Esophagus squamous epithelium (tissue), 5 donors: ENCODE data around the gene PDK2. TPM values are rescaled to one million over a fixed set of nuclear protein-coding genes. Genes with fewer than 3 reads are reported as not detected.

Experiments
- DNase-seq: peaks from one replicate; lab custom pipeline; 2025; lab: John Stamatoyannopoulos, UW
- H3K27ac ChIP-seq, 4 donors: fragments of 200-600 bp; sonication (generic); one replicate each; pipeline ENCODE4 v1.5.1; 2016 to 2019; ENCODE audit warnings: mild to moderate bottlenecking in 1 of 4
- H3K27me3 ChIP-seq, 4 donors: fragments of 200-600 bp; sonication (generic); 1 replicate in 3 of 4; 2 replicates in 1 of 4; pipeline versions ENCODE4 v1.5.1 to v1.6.0; 2017 to 2021; ENCODE audit warnings: antibody characterized with exemption in 1 of 4
- H3K36me3 ChIP-seq, 3 donors: fragments of 200-600 bp; sonication (generic); one replicate each; pipeline ENCODE4 v1.5.1; 2016 to 2019
- H3K4me1 ChIP-seq, 3 donors: fragments of 200-600 bp; sonication (generic); one replicate each; pipeline ENCODE4 v1.5.1; 2017 to 2019
- H3K4me3 ChIP-seq, 4 donors: fragments of 200-600 bp; sonication (generic); 1 replicate in 3 of 4; 2 replicates in 1 of 4; pipeline ENCODE4 v1.5.1; 2016 to 2019; ENCODE audit warnings: mild to moderate bottlenecking in 2 of 4, moderate library complexity in 1 of 4
- H3K9me3 ChIP-seq, 3 donors: fragments of 200-600 bp; sonication (generic); one replicate each; pipeline ENCODE4 v1.5.1; 2016 to 2019
- POLR2A ChIP-seq, 4 donors: fragments of 450-650 bp; IDR thresholded peaks; one replicate each; pipeline ENCODE4 v1.6.1; 2017; ENCODE audit warnings: antibody characterized with exemption in 4 of 4, mild to moderate bottlenecking in 4 of 4, moderate library complexity in 3 of 4
- WGBS, 2 donors: methylation state at CpG; one replicate each; pipeline ENCODE4 v1.1.5; 2018; 5-methylcytosine and 5-hydroxymethylcytosine counted together
- intact Hi-C: fragments of 100-400 bp; cut with DNase I; formaldehyde crosslinking; loops from one replicate; pipeline ENCODE4 v1.15.0; 2022
- total RNA-seq, 4 donors: library from RNA; depleted of rRNA; stranded (reverse); fragments of >200 nt; gene quantifications; one replicate each; pipeline ENCODE4 v1.1.0, GENCODE V29; 2016
- TF ChIP-seq, protein P1 (sequence below), 6 experiments: fragments of 450-650 bp in 4 of 6; fragments of 200-600 bp in 2 of 6; sonication (generic) in 2 of 6; IDR thresholded peaks; one replicate each; pipeline ENCODE4 v1.5.1; 2016 to 2019; ENCODE audit warnings: antibody characterized with exemption in 6 of 6, mild to moderate bottlenecking in 4 of 6, moderate library complexity in 4 of 6
- donor health status: DM: yes; HTN: yes; CAD: no.

The PDK2 gene
- total RNA-seq, 4 donors from 2014 or later: 5.2 to 20.2 (median 12.8) TPM

GRCh38 chr17:50096092-50096491 is 941 bp downstream of the PDK2 start:
- Histone ChIP-seq H3K27me3 (no peaks in the 10 kb centered on the region), H3K36me3 (peaks cover 0 to 45% (median 0%) of the 10 kb centered on the region in 3 donors), H3K4me1 (peaks cover 19 to 51% (median 28%) of the 10 kb centered on the region in 3 donors), H3K4me3 (peak overlapping the region; percentile 57 to 98 (median 79)), H3K27ac (peak overlapping the region; percentile 80 to 94 (median 88)), H3K9me3 (no peaks in the 10 kb centered on the region)
- TF ChIP-seq, protein P1, sequence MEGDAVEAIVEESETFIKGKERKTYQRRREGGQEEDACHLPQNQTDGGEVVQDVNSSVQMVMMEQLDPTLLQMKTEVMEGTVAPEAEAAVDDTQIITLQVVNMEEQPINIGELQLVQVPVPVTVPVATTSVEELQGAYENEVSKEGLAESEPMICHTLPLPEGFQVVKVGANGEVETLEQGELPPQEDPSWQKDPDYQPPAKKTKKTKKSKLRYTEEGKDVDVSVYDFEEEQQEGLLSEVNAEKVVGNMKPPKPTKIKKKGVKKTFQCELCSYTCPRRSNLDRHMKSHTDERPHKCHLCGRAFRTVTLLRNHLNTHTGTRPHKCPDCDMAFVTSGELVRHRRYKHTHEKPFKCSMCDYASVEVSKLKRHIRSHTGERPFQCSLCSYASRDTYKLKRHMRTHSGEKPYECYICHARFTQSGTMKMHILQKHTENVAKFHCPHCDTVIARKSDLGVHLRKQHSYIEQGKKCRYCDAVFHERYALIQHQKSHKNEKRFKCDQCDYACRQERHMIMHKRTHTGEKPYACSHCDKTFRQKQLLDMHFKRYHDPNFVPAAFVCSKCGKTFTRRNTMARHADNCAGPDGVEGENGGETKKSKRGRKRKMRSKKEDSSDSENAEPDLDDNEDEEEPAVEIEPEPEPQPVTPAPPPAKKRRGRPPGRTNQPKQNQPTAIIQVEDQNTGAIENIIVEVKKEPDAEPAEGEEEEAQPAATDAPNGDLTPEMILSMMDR (IDR thresholded peaks at IDR 0.05): no peak
- TF ChIP-seq POLR2A (IDR thresholded peaks at IDR 0.05): no peak
- intact Hi-C loops: no loop called here
- DNase-seq: no peak
- 27% methylated on average over 6 of the region's 6 CpGs; no CpG with 5 or more reads in 1 of the 2 donors for WGBS, 2 donors

- peak overlapping the region in 2 of 4 donors; percentile 92 to 98 for H3K4me3 ChIP-seq
- intact Hi-C loops: no loop called here
- H3K36me3 ChIP-seq: peaks cover 0 to 45% (median 0%) of the 10 kb centered on the region in 3 donors
- no peaks in the 10 kb centered on the region for H3K27me3 ChIP-seq
- H3K27ac ChIP-seq: peak overlapping the region; percentile 7 to 94 (median 82)
- TF ChIP-seq POLR2A (IDR thresholded peaks at IDR 0.05): no peak
- TF ChIP-seq, protein P1 (IDR thresholded peaks at IDR 0.05): no peak
- WGBS, 2 donors: 77 to 80% methylated on average over 2 to 3 of the region's 3 CpGs
- H3K4me1 ChIP-seq: peaks cover 26 to 57% (median 35%) of the 10 kb centered on the region in 3 donors
- no peak for DNase-seq
- no peaks in the 10 kb centered on the region for H3K9me3 ChIP-seq
Measured at GRCh38 chr17:50096758-50097157, 1.6 kb downstream of the PDK2 start.

DNA sequence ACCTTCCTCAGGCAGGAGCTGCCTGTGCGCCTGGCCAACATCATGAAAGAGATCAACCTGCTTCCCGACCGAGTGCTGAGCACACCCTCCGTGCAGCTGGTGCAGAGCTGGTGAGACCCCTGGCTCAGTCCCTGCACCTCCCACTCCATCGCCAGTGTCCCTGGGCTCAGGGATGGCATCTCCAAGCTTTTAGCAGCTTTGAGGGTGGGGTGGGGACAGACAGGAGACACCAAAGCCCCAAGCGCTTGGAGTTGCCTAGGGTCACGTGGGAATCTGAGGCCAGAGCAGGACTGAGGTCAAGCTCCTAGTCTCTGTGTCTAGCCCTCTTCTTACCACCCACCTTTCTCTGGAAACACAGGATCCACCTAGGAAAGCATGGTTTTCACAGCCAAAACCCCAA is 2.3 kb downstream of the PDK2 start:
- TF ChIP-seq, protein P1 (IDR thresholded peaks at IDR 0.05): no peak
- TF ChIP-seq POLR2A (IDR thresholded peaks at IDR 0.05): no peak
- no peak for DNase-seq
- H3K27me3 ChIP-seq: no peaks in the 10 kb centered on the region
- peaks cover 0 to 45% (median 0%) of the 10 kb centered on the region in 3 donors for H3K36me3 ChIP-seq
- WGBS, 2 donors: 85 to 86% methylated on average over 2 to 4 of the region's 7 CpGs
- intact Hi-C loops: no loop called here
- H3K9me3 ChIP-seq: no peaks in the 10 kb centered on the region
- H3K4me3 ChIP-seq: no peak overlapping the region
- peaks cover 32 to 64% (median 42%) of the 10 kb centered on the region in 3 donors for H3K4me1 ChIP-seq
- H3K27ac ChIP-seq: peak overlapping the region in 2 of 4 donors; percentile 7 to 94

DNA sequence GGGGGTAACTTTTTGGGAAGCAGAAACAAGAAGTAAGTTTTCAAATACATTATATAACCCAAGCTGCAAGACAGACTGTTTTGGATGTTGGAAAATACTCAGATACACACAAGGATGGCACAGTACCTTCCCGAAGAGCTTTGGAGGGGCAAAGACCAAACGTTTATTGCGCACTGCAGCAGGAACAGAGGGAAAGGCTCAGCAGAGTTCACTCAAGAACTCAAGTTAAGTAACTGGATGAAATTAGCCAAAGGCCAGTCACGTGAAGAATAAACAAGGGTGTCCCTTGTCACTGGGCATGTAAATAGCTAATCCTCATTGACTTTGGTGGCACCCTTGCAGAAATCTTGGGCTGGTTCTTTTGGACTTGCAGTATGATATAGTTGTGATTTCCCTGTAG is 2.8 kb downstream of the PDK2 start:
- H3K4me3 ChIP-seq: no peak overlapping the region
- H3K36me3 ChIP-seq: peaks cover 0 to 49% (median 0%) of the 10 kb centered on the region in 3 donors
- H3K4me1 ChIP-seq: peaks cover 32 to 69% (median 43%) of the 10 kb centered on the region in 3 donors
- TF ChIP-seq, protein P1 (IDR thresholded peaks at IDR 0.05): no peak
- TF ChIP-seq POLR2A (IDR thresholded peaks at IDR 0.05): no peak
- intact Hi-C loops: no loop called here
- 87 to 88% methylated on average over 4 of the region's 4 CpGs for WGBS, 2 donors
- H3K27me3 ChIP-seq: no peaks in the 10 kb centered on the region
- H3K9me3 ChIP-seq: no peaks in the 10 kb centered on the region
- no peak overlapping the region for H3K27ac ChIP-seq
- no peak for DNase-seq

DNA sequence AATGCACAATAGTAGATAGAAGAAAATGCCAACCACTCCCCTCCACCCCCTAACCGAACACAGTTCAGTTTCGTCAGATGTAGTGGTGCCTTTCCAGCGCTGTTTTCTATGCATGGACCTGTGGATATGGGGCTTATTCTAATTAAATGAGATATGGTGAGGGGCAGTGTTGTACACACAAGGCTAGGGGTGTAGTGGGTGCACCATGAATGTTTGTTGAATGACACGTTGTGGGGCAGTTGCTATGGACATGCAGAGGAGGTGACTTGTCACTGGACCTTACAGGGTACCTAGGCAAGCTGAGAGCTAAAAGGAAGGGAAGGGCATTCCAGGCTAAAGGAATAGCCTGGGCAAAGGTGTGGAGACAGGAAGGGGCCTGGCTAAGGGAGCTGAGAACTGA is 3.4 kb downstream of the PDK2 start:
- Histone ChIP-seq H3K27me3 (no peaks in the 10 kb centered on the region), H3K4me3 (no peak overlapping the region), H3K9me3 (no peaks in the 10 kb centered on the region), H3K36me3 (peaks cover 0 to 55% (median 0%) of the 10 kb centered on the region in 3 donors), H3K4me1 (peaks cover 32 to 76% (median 43%) of the 10 kb centered on the region in 3 donors), H3K27ac (peak overlapping the region in 1 of 4 donors; percentile 26)
- TF ChIP-seq, protein P1 (IDR thresholded peaks at IDR 0.05): no peak
- no peak for TF ChIP-seq POLR2A (IDR thresholded peaks at IDR 0.05)
- intact Hi-C loops: no loop called here
- WGBS, 2 donors: 81 to 82% methylated on average over 4 of the region's 4 CpGs
- no peak for DNase-seq
